ENCODE results near the gene FOXE3.

The FOXE3 gene

GRCh38 chr1:47435506-47436303 lies 19.6 kb downstream of the FOXE3 start:
- DNase-seq (ENCODE audit: low read depth in 2 of 2), result no peak

- DNase-seq (ENCODE audit: low read depth in 2 of 2), result peak; percentile 57 to 70
Observed at GRCh38 chr1:47436304-47436978, 20.4 kb downstream of the FOXE3 start.

GRCh38 chr1:47436979-47437446 lies 20.9 kb downstream of the FOXE3 start:
- DNase-seq (ENCODE audit: low read depth in 2 of 2), result peak in 1 of 2 donors; percentile 25

GRCh38 chr1:47437447-47438164 lies 21.5 kb downstream of the FOXE3 start, which contains the start of gene FOXD2:
Gene FOXD2, plus strand, starts transcription at chr1:47438044. Its CDS starts 92 bp downstream, at chr1:47438136.
- DNase-seq (ENCODE audit: low read depth in 2 of 2), result peak; percentile 93 to 95

GRCh38 chr1:47438165-47439016 lies 22.3 kb downstream of the FOXE3 start:
- no peak for DNase-seq (ENCODE audit: low read depth in 2 of 2)

GRCh38 chr1:47439017-47439818 lies 23.1 kb downstream of the FOXE3 start:
- DNase-seq (ENCODE audit: low read depth in 2 of 2), result no peak

- no peak for DNase-seq (ENCODE audit: low read depth in 2 of 2)
Observed at GRCh38 chr1:47439819-47440598, 23.9 kb downstream of the FOXE3 start.

- no peak for DNase-seq (ENCODE audit: low read depth in 2 of 2)
Observed at GRCh38 chr1:47440599-47441081, 24.6 kb downstream of the FOXE3 start.

GRCh38 chr1:47441450-47442106 lies 25.5 kb downstream of the FOXE3 start:
- DNase-seq (ENCODE audit: low read depth in 2 of 2), result no peak

- no peak for DNase-seq (ENCODE audit: low read depth in 2 of 2)
Observed at GRCh38 chr1:47442202-47442601, 26.1 kb downstream of the FOXE3 start.

GRCh38 chr1:47442842-47443529 lies 26.9 kb downstream of the FOXE3 start:
- no peak for DNase-seq (ENCODE audit: low read depth in 2 of 2)

- DNase-seq (ENCODE audit: low read depth in 2 of 2), result no peak
Observed at GRCh38 chr1:47443530-47444296, 27.6 kb downstream of the FOXE3 start.

GRCh38 chr1:47444297-47444561 lies 28.1 kb downstream of the FOXE3 start:
- DNase-seq (ENCODE audit: low read depth in 2 of 2), result no peak

GRCh38 chr1:47444562-47445465 lies 28.7 kb downstream of the FOXE3 start:
- DNase-seq (ENCODE audit: low read depth in 2 of 2), result no peak

GRCh38 chr1:47445823-47446550 lies 29.9 kb downstream of the FOXE3 start:
- no peak for DNase-seq (ENCODE audit: low read depth in 2 of 2)
